MM.1S (cell line): ENCODE results near the gene LIN7A.

Experiments used
- EZH2 ChIP-seq: fragments of 300-600 bp; sonication (generic); optimal IDR thresholded peaks from 2 replicates; pipeline ENCODE3; 2017; ENCODE audit warnings: low read depth, mild to moderate bottlenecking, antibody characterized with exemption, low read length, mixed read lengths
- EZH2phosphoT487 ChIP-seq: fragments of 300-600 bp; sonication (generic); IDR thresholded peaks from 2 replicates; pipeline ENCODE4 v1.6.1; 2018; ENCODE audit warnings: antibody characterized with exemption, low read length
- TF ChIP-seq, protein P1 (sequence below): fragments of 300-600 bp; sonication (generic); IDR thresholded peaks from 2 replicates; pipeline ENCODE4 v1.5.1; 2016; ENCODE audit warnings: antibody characterized with exemption, low read length, mixed read lengths

GRCh38 chr12:80834724-80835123, 103.0 kb downstream of the LIN7A start:
- TF ChIP-seq, protein P1, sequence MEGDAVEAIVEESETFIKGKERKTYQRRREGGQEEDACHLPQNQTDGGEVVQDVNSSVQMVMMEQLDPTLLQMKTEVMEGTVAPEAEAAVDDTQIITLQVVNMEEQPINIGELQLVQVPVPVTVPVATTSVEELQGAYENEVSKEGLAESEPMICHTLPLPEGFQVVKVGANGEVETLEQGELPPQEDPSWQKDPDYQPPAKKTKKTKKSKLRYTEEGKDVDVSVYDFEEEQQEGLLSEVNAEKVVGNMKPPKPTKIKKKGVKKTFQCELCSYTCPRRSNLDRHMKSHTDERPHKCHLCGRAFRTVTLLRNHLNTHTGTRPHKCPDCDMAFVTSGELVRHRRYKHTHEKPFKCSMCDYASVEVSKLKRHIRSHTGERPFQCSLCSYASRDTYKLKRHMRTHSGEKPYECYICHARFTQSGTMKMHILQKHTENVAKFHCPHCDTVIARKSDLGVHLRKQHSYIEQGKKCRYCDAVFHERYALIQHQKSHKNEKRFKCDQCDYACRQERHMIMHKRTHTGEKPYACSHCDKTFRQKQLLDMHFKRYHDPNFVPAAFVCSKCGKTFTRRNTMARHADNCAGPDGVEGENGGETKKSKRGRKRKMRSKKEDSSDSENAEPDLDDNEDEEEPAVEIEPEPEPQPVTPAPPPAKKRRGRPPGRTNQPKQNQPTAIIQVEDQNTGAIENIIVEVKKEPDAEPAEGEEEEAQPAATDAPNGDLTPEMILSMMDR, result no peak
- TF ChIP-seq EZH2, result no peak
- TF ChIP-seq EZH2phosphoT487, result no peak
